Vagina (tissue), 2 donors: ENCODE results near the gene CTSE. TPM values are rescaled to one million over a fixed set of nuclear protein-coding genes. Genes with fewer than 3 reads are reported as not detected.

ENCODE experiments used
- DNase-seq, 2 donors: peaks; one replicate each; pipeline ENCODE4 v3.0.0-alpha.2; 2017; ENCODE audit errors: extremely low spot score in 2 of 2
- H3K27ac ChIP-seq: fragments of 200-600 bp; sonication (generic); one replicate; pipeline ENCODE4 v1.5.1; 2019
- H3K27me3 ChIP-seq: fragments of 200-600 bp; sonication (generic); one replicate; pipeline ENCODE4 v1.5.1; 2019
- H3K36me3 ChIP-seq, 2 donors: fragments of 200-600 bp; sonication (generic); one replicate each; pipeline ENCODE4 v1.5.1; 2017 to 2019
- H3K4me1 ChIP-seq: fragments of 200-600 bp; sonication (generic); one replicate; pipeline ENCODE4 v1.5.1; 2019
- H3K4me3 ChIP-seq, 2 donors: fragments of 200-600 bp; sonication (generic); 1 replicate in 1 of 2; 2 replicates in 1 of 2; pipeline ENCODE4 v1.5.1; 2016 to 2019
- H3K9me3 ChIP-seq: fragments of 200-600 bp; sonication (generic); one replicate; pipeline ENCODE4 v1.5.1; 2019
- CTCF ChIP-seq, 3 experiments: fragments of 450-650 bp in 2 of 3; fragments of 200-600 bp in 1 of 3; sonication (generic) in 1 of 3; IDR thresholded peaks; one replicate each; pipeline ENCODE4 v1.5.1; 2017 to 2019; ENCODE audit warnings: antibody characterized with exemption in 3 of 3, mild to moderate bottlenecking in 2 of 3, moderate library complexity in 2 of 3
- POLR2A ChIP-seq, 2 donors: fragments of 450-650 bp; IDR thresholded peaks; one replicate each; pipeline ENCODE4 v1.6.1; 2017; ENCODE audit warnings: antibody characterized with exemption in 2 of 2, mild to moderate bottlenecking in 2 of 2, moderate library complexity in 2 of 2
- POLR2AphosphoS5 ChIP-seq, 2 donors: sonication (generic); formaldehyde crosslinking; IDR thresholded peaks; one replicate each; pipeline ENCODE4 v1.9.0; 2017; ENCODE audit warnings: antibody characterized with exemption in 2 of 2, mild to moderate bottlenecking in 2 of 2, low read depth in 1 of 2; ENCODE audit not compliant: insufficient read depth in 1 of 2
- intact Hi-C: fragments of 100-400 bp; cut with DNase I; formaldehyde crosslinking; loops from one replicate; pipeline ENCODE4 v1.15.1; 2023
- total RNA-seq: library from RNA; depleted of rRNA; stranded (reverse); fragments of >200 nt; gene quantifications from one replicate; pipeline ENCODE4 v1.2.3, GENCODE V29; 2016

CTSE gene
- total RNA-seq, 1 donor from 2014 or later = not detected

- intact Hi-C loops = loop anchor here (10.0 kb wide), 1 partner anchor 116 kb away; no protein-coding TSS in a partner anchor
- Histone ChIP-seq H3K27me3 (no peaks in the 10 kb centered on the region), H3K4me1 (peaks cover 13% of the 10 kb centered on the region), H3K36me3 (peaks cover 0 to 40% of the 10 kb centered on the region in 2 donors), H3K9me3 (no peaks in the 10 kb centered on the region), H3K27ac (no peak overlapping the region), H3K4me3 (no peak overlapping the region)
- no peak for DNase-seq
- TF ChIP-seq POLR2AphosphoS5 (IDR thresholded peaks at IDR 0.05; ENCODE audit: insufficient read depth in 1 of 2, low read depth in 1 of 2) (peak in 1 of 2 donors; percentile 38), CTCF (IDR thresholded peaks at IDR 0.05) (no peak), POLR2A (IDR thresholded peaks at IDR 0.05) (no peak)
Measured at GRCh38 chr1:205988585-205988995, 35.1 kb downstream of the CTSE start.

GRCh38 chr1:205986861-205987260, 36.8 kb downstream of the CTSE start:
- H3K27ac ChIP-seq = no peak overlapping the region
- peaks cover 0 to 25% of the 10 kb centered on the region in 2 donors for H3K36me3 ChIP-seq
- H3K4me1 ChIP-seq = peaks cover 13% of the 10 kb centered on the region
- DNase-seq = no peak
- H3K4me3 ChIP-seq = no peak overlapping the region
- H3K9me3 ChIP-seq = no peaks in the 10 kb centered on the region
- H3K27me3 ChIP-seq = no peaks in the 10 kb centered on the region
- intact Hi-C loops = loop anchor here (10.0 kb wide), 1 partner anchor 118 kb away; no protein-coding TSS in a partner anchor
- TF ChIP-seq CTCF (IDR thresholded peaks at IDR 0.05) (no peak), POLR2AphosphoS5 (IDR thresholded peaks at IDR 0.05; ENCODE audit: insufficient read depth in 1 of 2, low read depth in 1 of 2) (no peak), POLR2A (IDR thresholded peaks at IDR 0.05) (no peak)

- TF ChIP-seq CTCF (IDR thresholded peaks at IDR 0.05) (no peak), POLR2A (IDR thresholded peaks at IDR 0.05) (no peak), POLR2AphosphoS5 (IDR thresholded peaks at IDR 0.05; ENCODE audit: insufficient read depth in 1 of 2, low read depth in 1 of 2) (no peak)
- Histone ChIP-seq H3K9me3 (no peaks in the 10 kb centered on the region), H3K27me3 (no peaks in the 10 kb centered on the region), H3K4me1 (peaks cover 13% of the 10 kb centered on the region), H3K27ac (peak overlapping the region; percentile 11), H3K4me3 (no peak overlapping the region), H3K36me3 (peaks cover 0 to 19% of the 10 kb centered on the region in 2 donors)
- intact Hi-C loops = loop anchor here (10.0 kb wide), 1 partner anchor 119 kb away; no protein-coding TSS in a partner anchor
- no peak for DNase-seq
Measured at GRCh38 chr1:205986292-205986691, 37.4 kb downstream of the CTSE start.

- Histone ChIP-seq H3K27me3 (no peaks in the 10 kb centered on the region), H3K4me1 (peaks cover 13% of the 10 kb centered on the region), H3K36me3 (peaks cover 0 to 11% of the 10 kb centered on the region in 2 donors), H3K4me3 (no peak overlapping the region), H3K9me3 (no peaks in the 10 kb centered on the region), H3K27ac (peak overlapping the region; percentile 11)
- DNase-seq = no peak
- TF ChIP-seq POLR2AphosphoS5 (IDR thresholded peaks at IDR 0.05; ENCODE audit: insufficient read depth in 1 of 2, low read depth in 1 of 2) = no peak
- no peak for TF ChIP-seq POLR2A (IDR thresholded peaks at IDR 0.05)
- no peak for TF ChIP-seq CTCF (IDR thresholded peaks at IDR 0.05)
- intact Hi-C loops = loop anchor here (10.0 kb wide), 1 partner anchor 119 kb away; no protein-coding TSS in a partner anchor
Measured at GRCh38 chr1:205985330-205986005, 38.2 kb downstream of the CTSE start.
